GM12878 (cell line): ENCODE data around the gene ACADVL. TPM values are rescaled to one million over a fixed set of nuclear protein-coding genes. Genes with fewer than 3 reads are reported as not detected.

Source experiments
- ATF2 ChIP-seq: IDR thresholded peaks from 2 replicates; pipeline ENCODE4 v1.6.1; 2012; ENCODE audit warnings: low read length, inconsistent platforms
- CHD1 ChIP-seq: IDR thresholded peaks from 2 replicates; pipeline ENCODE4 v1.6.1; 2012; ENCODE audit warnings: low read depth, low read length, improper control_type of control experiment
- CHD2 ChIP-seq: IDR thresholded peaks from 2 replicates; pipeline ENCODE4 v1.6.1; 2011; ENCODE audit warnings: low read depth, low read length, improper control_type of control experiment, borderline replicate concordance
- DPF2 ChIP-seq: fragments of 450-650 bp; IDR thresholded peaks from 2 replicates; pipeline ENCODE4 v1.6.1; 2017; ENCODE audit warnings: mild to moderate bottlenecking
- E2F4 ChIP-seq: IDR thresholded peaks from 2 replicates; pipeline ENCODE4 v1.6.1; 2012; ENCODE audit warnings: low read depth, low read length, improper control_type of control experiment
- ELK1 ChIP-seq: IDR thresholded peaks from 2 replicates; pipeline ENCODE4 v1.6.1; 2012; ENCODE audit warnings: low read depth, low read length, improper control_type of control experiment
- FOS ChIP-seq: IDR thresholded peaks from 3 replicates; pipeline ENCODE4 v1.6.1; 2011; ENCODE audit warnings: borderline replicate concordance; ENCODE audit not compliant: insufficient read length; ENCODE audit errors: extremely low read depth
- IKZF1 ChIP-seq: fragments of 450-650 bp; conservative IDR thresholded peaks from 2 replicates; pipeline ENCODE4 v1.6.1; 2017; ENCODE audit warnings: antibody characterized with exemption, mild to moderate bottlenecking
- JUNB ChIP-seq: IDR thresholded peaks from 2 replicates; pipeline ENCODE4 v1.6.1; 2016; ENCODE audit warnings: antibody characterized with exemption, mild to moderate bottlenecking
- KDM1A ChIP-seq: fragments of 200-600 bp; sonication (generic); IDR thresholded peaks from 2 replicates; pipeline ENCODE4 v1.6.1; 2016; ENCODE audit warnings: borderline replicate concordance
- LARP7 ChIP-seq: fragments of 450-650 bp; IDR thresholded peaks from 2 replicates; pipeline ENCODE4 v1.6.1; 2017; ENCODE audit warnings: mild to moderate bottlenecking
- MAX ChIP-seq: IDR thresholded peaks from 2 replicates; pipeline ENCODE4 v1.6.1; 2012; ENCODE audit warnings: low read depth, low read length, improper control_type of control experiment
- MLLT1 ChIP-seq: fragments of 450-650 bp; IDR thresholded peaks from 2 replicates; pipeline ENCODE4 v1.6.1; 2016; ENCODE audit warnings: mild to moderate bottlenecking
- NR2C1 ChIP-seq: fragments of 450-650 bp; IDR thresholded peaks from 2 replicates; pipeline ENCODE4 v1.6.1; 2017; ENCODE audit warnings: antibody characterized with exemption, mild to moderate bottlenecking, moderate library complexity
- POLR2AphosphoS2 ChIP-seq: IDR thresholded peaks from 2 replicates; pipeline ENCODE4 v1.6.1; 2011; ENCODE audit warnings: low read depth, mild to moderate bottlenecking, low read length, improper control_type of control experiment, moderate library complexity
- RAD51 ChIP-seq: fragments of 450-650 bp; IDR thresholded peaks from 2 replicates; pipeline ENCODE4 v1.6.1; 2016; ENCODE audit warnings: moderate library complexity, mild to moderate bottlenecking, inconsistent platforms
- RBBP5 ChIP-seq: fragments of 200-600 bp; sonication (generic); conservative IDR thresholded peaks from 2 replicates; pipeline ENCODE4 v1.6.1; 2016
- SIX5 ChIP-seq: IDR thresholded peaks from 2 replicates; pipeline ENCODE4 v1.6.1; 2011; ENCODE audit warnings: mild to moderate bottlenecking, low read depth, low read length, moderate library complexity; ENCODE audit not compliant: severe bottlenecking
- SMAD1 ChIP-seq: fragments of 450-650 bp; IDR thresholded peaks from 2 replicates; pipeline ENCODE4 v1.6.1; 2018; ENCODE audit warnings: mild to moderate bottlenecking, low read depth; ENCODE audit not compliant: partially characterized antibody
- SMAD5 ChIP-seq: IDR thresholded peaks from 2 replicates; pipeline ENCODE4 v1.6.1; 2016; ENCODE audit warnings: antibody characterized with exemption, low read depth
- SRF ChIP-seq, 2 experiments: IDR thresholded peaks; 2 replicates each; pipeline ENCODE4 v1.6.1; 2011; ENCODE audit warnings: low read depth in 2 of 2, low read length in 2 of 2, mild to moderate bottlenecking in 1 of 2, moderate library complexity in 1 of 2
- SUZ12 ChIP-seq: fragments of 200-600 bp; sonication (generic); IDR thresholded peaks from one replicate; pipeline ENCODE4 v1.6.1; 2018; ENCODE audit warnings: antibody characterized with exemption, mild to moderate bottlenecking; ENCODE audit not compliant: unreplicated experiment
- TCF7 ChIP-seq: IDR thresholded peaks from 2 replicates; pipeline ENCODE4 v1.6.1; 2014; ENCODE audit warnings: antibody characterized with exemption, borderline replicate concordance
- USF1 ChIP-seq: IDR thresholded peaks from 2 replicates; pipeline ENCODE4 v1.6.1; 2011; ENCODE audit warnings: borderline replicate concordance, low read depth, mild to moderate bottlenecking, moderate library complexity, mixed read lengths, low read length; ENCODE audit not compliant: insufficient read depth; ENCODE audit errors: extremely low read length
- ZNF384 ChIP-seq: IDR thresholded peaks from 2 replicates; pipeline ENCODE4 v1.6.1; 2012; ENCODE audit warnings: low read depth, mild to moderate bottlenecking, low read length, improper control_type of control experiment, borderline replicate concordance
- polyA plus RNA-seq, 11 experiments: library from polyadenylated mRNA; depleted of rRNA in 4 of 11; unstranded in 6 of 11; stranded (reverse) in 5 of 11; fragments of >200 nt; fragmentation: Nextera tagmentation in 4 of 11; fragmentation: Illumina TruSeq in 1 of 11; extraction: Ambion mirVana in 4 of 11; extraction: Trizol in 1 of 11; gene quantifications; 1 replicate in 1 of 11; 2 replicates in 10 of 11; pipeline versions ENCODE4 v1.2.1 to v1.2.3, GENCODE V29; 2011 to 2016; ENCODE audit warnings: inconsistent platforms in 2 of 11, missing spikeins in 2 of 11, low read depth in 1 of 11
- total RNA-seq, 4 experiments: library from RNA; depleted of rRNA in 3 of 4; stranded (reverse); fragments of >200 nt in 3 of 4; fragmentation: Illumina TruSeq in 1 of 4; extraction: Trizol in 1 of 4; gene quantifications; 2 replicates each; pipeline versions ENCODE4 v1.2.1 to v1.2.3, GENCODE V29; 2013 to 2021

The ACADVL gene
- total and polyA plus RNA-seq, 10 of the 15 experiments (the other 5 are each of a cell fraction or from before 2014, with no cell fraction given), result 25.4 to 232 (median 180) TPM

GRCh38 chr17:7239091-7240027 is 19.6 kb downstream of the ACADVL start, which contains the start of gene PHF23 (continued):
- peak; percentile 91 for TF ChIP-seq CHD2
- TF ChIP-seq RBBP5, result no peak
- peak; percentile 89 for TF ChIP-seq ELK1
- no peak for TF ChIP-seq CHD1
- peak; percentile 88 for TF ChIP-seq SIX5
- TF ChIP-seq POLR2AphosphoS2, result peak; percentile 62; the same call in 1 of the 2 replicates
- no peak for TF ChIP-seq RAD51
- TF ChIP-seq KDM1A, result no peak
- no peak for TF ChIP-seq MAX
- no peak for TF ChIP-seq ZNF384
- TF ChIP-seq DPF2, result no peak
- no peak for TF ChIP-seq TCF7
- no peak for TF ChIP-seq SUZ12
- TF ChIP-seq LARP7, result peak; percentile 60; the same call in 1 of the 2 replicates
- 0 out of 2 replicates have a peak, but pooled peaks have one; percentile 50 for TF ChIP-seq MLLT1
- no peak for TF ChIP-seq JUNB
- TF ChIP-seq USF1, result no peak
- TF ChIP-seq SRF (IDR thresholded peaks at IDR 0.05; ENCODE audit: low read depth in 2 of 2, low read length in 2 of 2), result 0 out of 4 replicates have a peak, but pooled peaks of 1 of the 2 experiments have one; percentile 40
- no peak for TF ChIP-seq ATF2
- TF ChIP-seq E2F4, result no peak
- TF ChIP-seq IKZF1, result peak; percentile 100
- TF ChIP-seq NR2C1, result peak; percentile 78
- no peak for TF ChIP-seq SMAD1
- TF ChIP-seq SMAD5, result no peak
- TF ChIP-seq FOS, result no peak
